ENCODE data around the gene VGLL1.

Gene VGLL1

GRCh38 chrX:136555694-136556093, 23.7 kb downstream of the VGLL1 start:
- no peak for DNase-seq

GRCh38 chrX:136572030-136572429, 40.0 kb downstream of the VGLL1 start:
- DNase-seq = peak in 1 of 5 donors; percentile 10

GRCh38 chrX:136574548-136574947, 42.5 kb downstream of the VGLL1 start:
- no peak for DNase-seq

GRCh38 chrX:136577552-136577951, 45.5 kb downstream of the VGLL1 start:
- peak; percentile 20 to 82 (median 41) for DNase-seq

GRCh38 chrX:136580316-136580715, 48.3 kb downstream of the VGLL1 start:
- no peak for DNase-seq

- DNase-seq = no peak
Measured at GRCh38 chrX:136582624-136583023, 50.6 kb downstream of the VGLL1 start.

- no peak for DNase-seq
Measured at GRCh38 chrX:136584545-136584944, 52.5 kb downstream of the VGLL1 start.

GRCh38 chrX:136585262-136585661, 53.2 kb downstream of the VGLL1 start:
- DNase-seq = peak in 1 of 5 donors; percentile 32

- DNase-seq = no peak
Measured at GRCh38 chrX:136585960-136586359, 53.9 kb downstream of the VGLL1 start.

GRCh38 chrX:136586386-136586785, 54.4 kb downstream of the VGLL1 start:
- peak; percentile 5 to 82 (median 18) for DNase-seq

GRCh38 chrX:136587532-136587931, 55.5 kb downstream of the VGLL1 start:
- no peak for DNase-seq

GRCh38 chrX:136588036-136588435, 56.0 kb downstream of the VGLL1 start:
- DNase-seq = peak in 1 of 5 donors; percentile 72

GRCh38 chrX:136589966-136590365, 58.0 kb downstream of the VGLL1 start:
- DNase-seq = no peak

GRCh38 chrX:136597356-136597755, 65.3 kb downstream of the VGLL1 start:
- no peak for DNase-seq

- no peak for DNase-seq
Measured at GRCh38 chrX:136597954-136598353, 65.9 kb downstream of the VGLL1 start.

- DNase-seq = peak in 1 of 5 donors; percentile 39
Measured at GRCh38 chrX:136598631-136599030, 66.6 kb downstream of the VGLL1 start.

GRCh38 chrX:136600059-136600458, 68.0 kb downstream of the VGLL1 start:
- DNase-seq = no peak
